ENCODE data around the gene RNF215.
"Not testable (repeated sequence)": the region's sequence is repeated elsewhere in the genome, so short reads cannot be mapped to it uniquely, and the experiment has no call there.

Gene RNF215

GRCh38 chr22:30357236-30357570 lies 30.0 kb downstream of the RNF215 start:
- FAIRE-seq: no peak

DNA sequence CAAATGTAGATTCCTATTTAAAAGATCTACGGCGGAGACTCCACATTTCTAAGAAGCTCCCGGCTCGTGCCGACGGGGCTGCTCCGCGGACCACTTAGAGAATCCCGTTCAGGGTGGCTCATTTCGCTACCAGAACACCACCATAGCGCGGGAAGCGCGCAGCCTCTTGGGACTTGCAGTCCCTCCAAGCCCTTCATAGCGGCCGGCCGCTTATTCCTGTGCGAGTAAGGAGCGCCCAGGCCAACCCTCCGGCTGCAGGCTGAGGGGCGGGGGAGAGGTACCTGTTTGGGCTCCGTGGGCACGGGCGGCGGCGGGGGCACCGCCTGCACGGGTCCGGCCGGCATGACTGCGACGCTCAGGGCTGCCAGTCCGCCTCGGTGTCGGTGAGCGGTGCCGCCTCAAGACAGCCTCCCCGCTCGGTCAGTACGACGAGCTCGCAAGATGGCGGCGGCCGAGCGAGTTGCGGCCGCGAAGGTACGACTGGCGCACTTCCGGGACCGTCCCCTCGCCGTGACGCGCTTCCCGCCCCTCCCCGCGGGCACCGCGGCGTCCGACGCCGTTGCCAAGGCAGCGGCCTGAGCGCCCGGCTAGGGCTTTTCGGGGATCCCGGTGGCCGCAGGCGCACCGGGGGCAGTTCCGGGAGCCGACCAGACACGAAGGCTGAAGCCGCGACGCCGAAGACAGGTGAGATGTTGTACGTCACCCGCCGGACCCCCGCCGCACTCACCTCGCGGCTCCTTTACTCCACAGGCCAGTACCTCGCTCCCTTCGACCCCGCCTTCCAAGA lies 30.6 kb downstream of the RNF215 start, which contains the start of the genes CCDC157 and SF3A1:
TSS of gene CCDC157 (plus strand) at position 559 of the 787 bp plus-strand sequence. CDS start 8,994 bp downstream, outside the sequence.
TSS of gene SF3A1 (minus strand) at position 446 of the 787 bp plus-strand sequence. CDS start at position 344, 102 bp downstream.
- no peak for FAIRE-seq

GRCh38 chr22:30354644-30355043 lies 32.6 kb downstream of the RNF215 start:
- FAIRE-seq: no peak

GRCh38 chr22:30351226-30351625 lies 36.0 kb downstream of the RNF215 start:
- FAIRE-seq: no peak

DNA sequence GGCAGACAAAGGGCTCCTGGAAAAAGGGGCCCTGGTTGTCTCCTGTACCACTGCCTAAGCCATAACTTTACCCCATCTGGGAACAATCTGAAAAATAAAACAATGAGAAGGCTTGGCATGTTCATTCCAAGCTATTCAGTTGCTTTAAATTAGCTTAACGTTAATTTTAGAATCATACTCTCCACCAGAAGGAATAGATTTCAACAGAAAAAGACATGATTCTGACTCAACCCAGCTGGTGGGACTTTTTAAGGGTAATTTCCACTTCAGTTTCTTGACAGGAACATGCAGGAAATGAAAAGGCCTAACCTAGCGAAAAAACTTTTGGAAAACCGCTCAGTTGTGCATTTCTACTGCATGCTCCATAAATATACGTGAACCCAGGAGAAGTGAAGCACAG lies 38.4 kb downstream of the RNF215 start:
- no peak for FAIRE-seq

- FAIRE-seq: no peak
Observed at GRCh38 chr22:30348404-30348803, 38.8 kb downstream of the RNF215 start.

- FAIRE-seq: no peak
Observed at GRCh38 chr22:30347255-30347892, 39.8 kb downstream of the RNF215 start.

DNA sequence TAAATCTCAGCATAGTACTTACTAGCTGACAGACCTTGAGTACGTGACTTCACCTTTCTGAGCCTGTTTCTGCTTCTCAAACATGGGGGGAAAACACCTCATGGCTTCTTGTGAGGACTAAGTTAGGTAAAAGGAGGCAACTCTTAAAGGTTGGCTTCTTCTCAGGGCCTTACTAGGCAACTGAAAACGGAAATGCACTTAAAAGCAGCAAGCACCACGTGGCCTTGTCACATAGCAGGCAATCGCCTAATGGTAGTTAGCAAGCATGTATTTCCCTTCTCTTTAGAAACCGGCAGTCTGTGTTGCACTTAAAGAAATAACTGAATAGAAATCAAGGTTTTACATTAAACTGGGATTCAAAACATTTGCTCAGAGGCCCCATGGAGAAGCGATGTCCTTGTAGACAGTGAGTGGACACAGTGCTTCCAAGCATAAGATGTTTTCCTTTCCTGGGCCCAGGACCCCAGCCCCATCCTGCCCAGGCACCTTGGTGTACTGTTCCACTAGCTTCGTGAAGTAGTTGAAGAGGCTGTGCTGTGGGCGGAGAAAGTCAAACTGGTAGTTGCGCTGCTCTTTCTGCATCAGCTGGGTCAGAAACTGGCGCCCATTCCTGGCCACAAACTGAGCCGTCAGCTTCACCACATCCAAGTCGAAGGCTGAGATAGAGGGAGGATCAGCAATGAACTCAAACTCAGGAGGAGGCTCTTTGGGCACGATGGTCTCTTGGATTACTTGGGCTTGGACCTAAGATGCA lies 42.6 kb downstream of the RNF215 start:
- no peak for FAIRE-seq

DNA sequence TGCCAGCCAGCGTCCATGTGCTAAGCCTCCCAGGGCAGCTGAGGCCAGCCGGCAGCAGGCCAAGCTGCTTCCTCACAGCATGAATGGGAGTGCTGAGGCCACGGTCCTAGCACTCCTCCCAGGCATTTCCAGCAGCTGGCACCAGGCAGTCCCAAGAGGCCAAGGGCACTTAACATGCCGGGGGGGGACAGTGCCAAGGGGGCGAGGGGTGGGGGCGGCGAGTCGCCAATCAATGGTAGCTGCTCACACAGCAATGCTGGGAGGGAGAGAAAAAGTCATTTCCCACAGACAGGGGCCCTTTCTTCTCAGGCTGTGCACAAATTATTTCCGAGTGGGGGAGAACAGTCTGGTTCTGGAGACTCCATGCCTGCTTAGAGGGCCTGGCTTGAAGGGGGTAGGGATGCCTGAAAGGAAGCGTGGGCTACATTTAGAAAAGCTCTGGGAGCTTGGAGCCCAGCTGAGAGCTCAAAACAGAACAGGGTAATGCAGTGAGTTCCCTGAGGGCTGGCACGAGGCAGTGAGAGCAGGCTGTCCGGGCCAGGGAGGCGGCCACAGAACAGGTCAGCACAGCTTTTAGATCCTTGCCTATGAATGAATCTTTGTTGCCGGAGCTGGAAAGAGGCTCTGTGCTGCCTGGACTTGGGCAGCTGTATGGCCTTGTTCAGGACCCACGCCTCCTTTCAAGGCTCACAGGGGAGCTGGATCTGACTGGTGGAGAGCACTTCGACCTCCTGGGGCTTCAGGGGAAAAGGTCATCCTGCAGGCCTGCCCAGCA lies 46.1 kb downstream of the RNF215 start:
- no peak for FAIRE-seq

- no peak for FAIRE-seq
Observed at GRCh38 chr22:30338802-30339201, 48.4 kb downstream of the RNF215 start.

GRCh38 chr22:30338341-30338740 lies 48.9 kb downstream of the RNF215 start:
- FAIRE-seq: not testable (repeated sequence)

GRCh38 chr22:30337461-30337778 lies 49.8 kb downstream of the RNF215 start:
- no peak for FAIRE-seq

DNA sequence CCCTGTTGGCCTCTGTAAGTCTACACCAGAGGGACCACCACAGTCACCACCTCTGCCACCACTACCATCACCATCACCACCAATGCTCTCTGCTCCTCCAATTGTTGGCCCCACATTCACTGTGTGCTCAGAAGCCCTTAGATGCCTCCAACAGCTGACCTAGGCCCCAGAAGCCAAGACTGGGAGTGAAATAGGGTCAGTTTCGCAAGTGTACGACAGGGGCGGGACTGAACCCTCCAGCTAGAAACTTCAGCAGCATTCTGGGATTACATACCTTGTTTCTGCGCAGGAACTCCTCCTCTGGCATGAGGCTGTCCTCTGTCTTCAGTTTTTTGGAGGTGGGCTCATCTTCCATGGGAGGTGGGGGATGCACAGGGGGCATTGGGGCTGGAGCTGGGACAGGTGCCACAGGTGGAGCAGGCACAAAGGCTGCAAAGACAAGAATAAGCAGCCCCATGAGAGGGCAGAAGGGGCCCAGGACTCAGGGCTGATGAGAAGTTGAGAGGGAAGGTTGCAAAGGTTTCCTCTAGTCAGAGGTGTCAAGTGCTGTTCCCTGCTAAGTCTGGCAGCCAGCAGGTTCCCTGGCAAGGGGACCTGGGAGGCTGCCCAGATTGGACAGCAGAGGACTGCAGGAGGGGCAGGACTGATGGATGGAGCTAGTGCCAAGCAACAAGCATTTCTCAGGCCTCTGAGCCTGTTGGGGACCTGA lies 50.3 kb downstream of the RNF215 start:
- no peak for FAIRE-seq

GRCh38 chr22:30335236-30335635 lies 52.0 kb downstream of the RNF215 start:
- no peak for FAIRE-seq

DNA sequence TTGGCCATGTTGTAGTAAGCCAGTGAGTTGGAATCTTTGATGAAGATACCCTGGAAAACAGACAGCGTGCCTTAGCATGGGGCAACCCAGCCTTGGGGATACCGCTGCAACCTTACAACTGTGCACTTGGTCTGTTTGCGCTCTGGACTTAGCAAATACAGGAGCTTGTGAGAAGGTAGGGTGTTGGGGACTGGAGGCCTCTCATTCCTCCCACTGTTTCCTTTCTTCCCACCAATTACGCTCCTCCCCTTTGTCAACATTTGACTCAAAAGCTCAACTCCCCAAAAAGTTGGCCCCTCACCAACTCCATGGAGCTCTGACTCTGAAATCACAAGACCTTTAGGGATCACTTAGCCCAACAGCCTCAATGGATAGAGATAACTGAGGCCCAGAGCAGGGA lies 52.6 kb downstream of the RNF215 start:
- no peak for FAIRE-seq

- FAIRE-seq: no peak
Observed at GRCh38 chr22:30333707-30334087, 53.5 kb downstream of the RNF215 start.

GRCh38 chr22:30332994-30333706 lies 54.1 kb downstream of the RNF215 start:
- FAIRE-seq: no peak

DNA sequence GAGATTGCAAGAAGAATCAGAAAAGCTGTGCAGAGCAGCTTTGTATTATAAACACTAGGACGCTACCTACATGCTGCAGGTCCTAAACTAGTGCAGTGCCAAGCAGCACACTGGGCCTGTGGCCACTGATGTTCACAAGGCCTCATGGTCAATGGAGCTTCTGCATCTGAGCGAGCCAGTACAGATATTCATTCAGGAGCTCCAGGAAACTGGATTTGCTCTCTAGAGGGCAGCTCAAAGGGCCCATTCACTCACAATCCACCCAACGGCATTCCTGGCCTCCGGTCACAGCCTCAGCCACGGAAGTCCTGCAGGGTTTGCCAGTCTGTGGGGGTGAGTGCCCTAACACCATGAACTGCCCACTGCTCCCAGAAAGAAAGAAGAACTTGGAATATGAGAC lies 54.7 kb downstream of the RNF215 start:
- no peak for FAIRE-seq

Measured in islet of Langerhans (tissue), 1 donor.